ENCODE measurements around the gene RILP.

DNA sequence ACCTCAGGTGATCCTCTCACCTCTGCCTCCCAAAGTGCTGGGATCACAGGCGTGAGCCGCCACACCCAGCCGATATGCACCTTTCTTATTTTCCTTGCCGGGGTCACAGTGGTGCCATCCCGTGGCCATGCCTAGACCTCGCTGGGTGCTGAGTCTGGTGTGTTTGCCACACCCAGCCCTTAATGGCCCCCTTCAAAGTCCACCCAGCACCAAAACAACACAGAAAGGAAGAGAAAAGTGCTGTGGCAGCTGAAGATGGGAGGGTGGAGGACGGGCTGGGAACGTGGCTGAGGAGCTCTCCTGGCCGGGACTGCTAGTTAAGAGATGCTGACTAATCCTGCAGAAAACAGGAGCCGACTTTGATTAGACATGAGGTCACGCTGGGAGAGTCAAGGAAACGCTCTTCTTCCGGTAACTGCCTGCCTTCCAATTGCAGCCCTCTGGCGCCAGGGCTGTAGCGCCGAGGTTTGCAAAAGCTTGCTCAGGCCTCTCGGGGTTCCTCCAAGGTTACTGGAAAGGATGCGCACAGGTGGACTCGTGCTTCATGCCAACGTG is 32.0 kb downstream of the RILP start:
- TF ChIP-seq, protein P1, sequence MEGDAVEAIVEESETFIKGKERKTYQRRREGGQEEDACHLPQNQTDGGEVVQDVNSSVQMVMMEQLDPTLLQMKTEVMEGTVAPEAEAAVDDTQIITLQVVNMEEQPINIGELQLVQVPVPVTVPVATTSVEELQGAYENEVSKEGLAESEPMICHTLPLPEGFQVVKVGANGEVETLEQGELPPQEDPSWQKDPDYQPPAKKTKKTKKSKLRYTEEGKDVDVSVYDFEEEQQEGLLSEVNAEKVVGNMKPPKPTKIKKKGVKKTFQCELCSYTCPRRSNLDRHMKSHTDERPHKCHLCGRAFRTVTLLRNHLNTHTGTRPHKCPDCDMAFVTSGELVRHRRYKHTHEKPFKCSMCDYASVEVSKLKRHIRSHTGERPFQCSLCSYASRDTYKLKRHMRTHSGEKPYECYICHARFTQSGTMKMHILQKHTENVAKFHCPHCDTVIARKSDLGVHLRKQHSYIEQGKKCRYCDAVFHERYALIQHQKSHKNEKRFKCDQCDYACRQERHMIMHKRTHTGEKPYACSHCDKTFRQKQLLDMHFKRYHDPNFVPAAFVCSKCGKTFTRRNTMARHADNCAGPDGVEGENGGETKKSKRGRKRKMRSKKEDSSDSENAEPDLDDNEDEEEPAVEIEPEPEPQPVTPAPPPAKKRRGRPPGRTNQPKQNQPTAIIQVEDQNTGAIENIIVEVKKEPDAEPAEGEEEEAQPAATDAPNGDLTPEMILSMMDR (IDR thresholded peaks at IDR 0.05) = peak in 1 of 5 experiments; percentile 6
- TF ChIP-seq POLR2A (IDR thresholded peaks at IDR 0.05) (no peak), EP300 (IDR thresholded peaks at IDR 0.05) (peak in 1 of 2 donors; percentile 31)

Measured in tibial nerve (tissue), 4 donors.